Effector memory CD8-positive, alpha-beta T cell (primary cell): ENCODE results near the gene ZFP42.

Experiments
- ATAC-seq: fragments of 150-1000 bp; cut with Tn5 transposase; replicated peaks from 2 replicates; pipeline ENCODE4 v1.10.0; 2021; ENCODE audit warnings: mild to moderate bottlenecking, moderate library complexity
- DNase-seq, 3 experiments: peaks; one replicate each; pipeline ENCODE4 v3.0.0; 2021
- H3K27ac Mint-ChIP-seq, 2 donors: one replicate each; pipeline ENCODE4 v1.8.0; 2022; ENCODE audit warnings: mild to moderate bottlenecking in 2 of 2, mixed read lengths in 2 of 2, moderate library complexity in 2 of 2
- H3K27me3 Mint-ChIP-seq, 2 donors: one replicate each; pipeline ENCODE4 v1.8.0; 2022; ENCODE audit warnings: mixed read lengths in 2 of 2
- H3K36me3 Mint-ChIP-seq: one replicate; pipeline ENCODE4 v1.8.0; 2022; ENCODE audit warnings: mild to moderate bottlenecking, moderate library complexity, mixed read lengths; ENCODE audit not compliant: insufficient read depth
- H3K4me1 Mint-ChIP-seq, 2 donors: one replicate each; pipeline ENCODE4 v1.8.0; 2022; ENCODE audit warnings: low read depth in 2 of 2, mixed read lengths in 2 of 2
- H3K4me3 Mint-ChIP-seq, 2 donors: one replicate each; pipeline ENCODE4 v1.8.0; 2022; ENCODE audit warnings: mild to moderate bottlenecking in 2 of 2, mixed read lengths in 2 of 2, moderate library complexity in 2 of 2
- H3K9me3 Mint-ChIP-seq, 2 donors: one replicate each; pipeline ENCODE4 v1.8.0; 2022; ENCODE audit warnings: mixed read lengths in 2 of 2

ZFP42 gene

GRCh38 chr4:188002751-188003150, 7.2 kb downstream of the ZFP42 start:
- Mint-ChIP-seq H3K27ac (no peak overlapping the region), H3K4me3 (no peak overlapping the region), H3K9me3 (peaks cover 8 to 17% of the 10 kb centered on the region in 2 donors), H3K4me1 (no peaks in the 10 kb centered on the region), H3K36me3 (no peaks in the 10 kb centered on the region), H3K27me3 (no peaks in the 10 kb centered on the region)
- DNase-seq (no peak), ATAC-seq (no peak)

- Mint-ChIP-seq H3K9me3 (peaks cover 11 to 17% of the 10 kb centered on the region in 2 donors), H3K27me3 (no peaks in the 10 kb centered on the region), H3K27ac (no peak overlapping the region), H3K4me1 (no peaks in the 10 kb centered on the region), H3K36me3 (no peaks in the 10 kb centered on the region), H3K4me3 (no peak overlapping the region)
- DNase-seq (no peak), ATAC-seq (no peak)
These were observed 10.0 kb downstream of the ZFP42 start for GRCh38 chr4:188005561-188005960.

- Mint-ChIP-seq H3K4me1 (no peaks in the 10 kb centered on the region), H3K4me3 (no peak overlapping the region), H3K36me3 (no peaks in the 10 kb centered on the region), H3K9me3 (peaks cover 11 to 17% of the 10 kb centered on the region in 2 donors), H3K27ac (no peak overlapping the region), H3K27me3 (no peaks in the 10 kb centered on the region)
- DNase-seq, result no peak
- ATAC-seq, result no peak
These were observed 10.8 kb downstream of the ZFP42 start for GRCh38 chr4:188006285-188006848.

- DNase-seq, result no peak
- no peak for ATAC-seq
- peaks cover 2 to 9% of the 10 kb centered on the region in 2 donors for H3K9me3 Mint-ChIP-seq
- no peaks in the 10 kb centered on the region for H3K4me1 Mint-ChIP-seq
- H3K4me3 Mint-ChIP-seq, result no peak overlapping the region
- no peaks in the 10 kb centered on the region for H3K36me3 Mint-ChIP-seq
- no peaks in the 10 kb centered on the region for H3K27me3 Mint-ChIP-seq
- no peak overlapping the region for H3K27ac Mint-ChIP-seq
These were observed 12.8 kb downstream of the ZFP42 start for GRCh38 chr4:188008377-188008776.

- ATAC-seq (no peak), DNase-seq (no peak)
- Mint-ChIP-seq H3K27me3 (no peaks in the 10 kb centered on the region), H3K27ac (no peak overlapping the region), H3K9me3 (peaks cover 9 to 15% of the 10 kb centered on the region in 2 donors), H3K4me3 (no peak overlapping the region), H3K4me1 (no peaks in the 10 kb centered on the region), H3K36me3 (no peaks in the 10 kb centered on the region)
These were observed 16.9 kb downstream of the ZFP42 start for GRCh38 chr4:188012426-188012945.

DNA sequence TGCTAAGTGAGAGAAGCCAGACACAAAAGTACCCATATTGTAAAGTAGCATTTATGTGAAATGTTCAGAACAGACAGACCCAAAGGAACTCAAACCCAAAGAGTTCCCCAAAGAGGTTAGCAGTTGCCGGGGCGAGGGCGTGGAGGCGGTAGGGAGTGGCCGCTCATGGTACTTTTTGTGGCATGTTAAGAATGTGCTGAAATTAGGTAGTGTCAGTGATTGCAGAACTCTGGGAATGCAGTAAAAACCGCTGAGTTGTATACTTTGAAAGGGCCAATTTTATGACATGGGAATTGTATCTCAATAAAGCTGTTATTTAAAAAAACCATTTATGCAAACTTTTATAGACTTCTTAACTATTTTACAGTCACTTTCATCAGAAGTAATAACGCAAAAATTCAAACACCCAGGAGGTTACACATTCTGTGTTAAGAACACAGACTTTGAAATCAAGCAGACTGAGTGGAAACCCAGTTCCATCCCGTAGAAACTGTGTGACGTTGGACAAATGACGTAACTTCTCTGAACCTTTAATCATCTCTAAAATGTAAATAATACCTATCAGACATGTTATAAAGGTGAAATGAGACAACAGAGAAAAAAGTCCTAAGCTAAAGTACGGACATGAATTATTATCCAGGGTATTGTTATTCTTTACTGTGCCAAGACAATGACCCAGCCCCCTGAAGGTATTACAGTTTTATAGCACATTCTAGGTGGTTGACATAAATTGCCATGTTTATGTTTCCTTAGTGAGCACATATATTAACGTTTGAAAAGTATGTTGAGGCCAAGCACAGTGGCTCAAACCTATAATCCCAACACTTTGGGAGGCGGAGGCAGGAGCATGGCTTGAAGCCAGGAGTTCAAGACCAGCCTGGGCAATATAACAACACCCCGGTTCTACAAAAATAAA, 19.7 kb downstream of the ZFP42 start:
- Mint-ChIP-seq H3K36me3 (no peaks in the 10 kb centered on the region), H3K27ac (no peak overlapping the region), H3K4me1 (no peaks in the 10 kb centered on the region), H3K9me3 (peaks cover 6 to 15% of the 10 kb centered on the region in 2 donors), H3K27me3 (no peaks in the 10 kb centered on the region), H3K4me3 (no peak overlapping the region)
- ATAC-seq (no peak), DNase-seq (no peak)

DNA sequence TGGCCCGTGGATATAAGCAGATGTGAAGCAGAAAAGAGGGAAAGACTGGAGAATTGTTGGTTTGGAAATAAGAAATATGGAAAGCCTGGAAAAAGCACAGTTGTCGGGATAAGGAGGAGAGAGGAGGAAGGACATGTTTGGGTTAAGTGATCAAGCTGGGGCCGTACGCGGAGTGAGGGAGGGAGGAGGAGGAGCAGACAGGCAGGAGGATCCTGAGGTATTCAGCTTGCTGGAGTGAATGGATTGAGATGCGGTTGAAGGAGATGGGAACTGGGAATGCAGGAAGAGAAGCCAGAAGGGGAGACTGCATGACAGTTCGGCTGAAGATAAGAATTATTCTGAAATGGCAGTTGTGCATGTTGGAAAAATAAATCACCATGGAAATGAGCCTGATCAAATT, 21.2 kb downstream of the ZFP42 start:
- Mint-ChIP-seq H3K27me3 (no peaks in the 10 kb centered on the region), H3K27ac (no peak overlapping the region), H3K36me3 (no peaks in the 10 kb centered on the region), H3K4me3 (no peak overlapping the region), H3K9me3 (peaks cover 9 to 15% of the 10 kb centered on the region in 2 donors), H3K4me1 (no peaks in the 10 kb centered on the region)
- DNase-seq (no peak), ATAC-seq (no peak)

DNA sequence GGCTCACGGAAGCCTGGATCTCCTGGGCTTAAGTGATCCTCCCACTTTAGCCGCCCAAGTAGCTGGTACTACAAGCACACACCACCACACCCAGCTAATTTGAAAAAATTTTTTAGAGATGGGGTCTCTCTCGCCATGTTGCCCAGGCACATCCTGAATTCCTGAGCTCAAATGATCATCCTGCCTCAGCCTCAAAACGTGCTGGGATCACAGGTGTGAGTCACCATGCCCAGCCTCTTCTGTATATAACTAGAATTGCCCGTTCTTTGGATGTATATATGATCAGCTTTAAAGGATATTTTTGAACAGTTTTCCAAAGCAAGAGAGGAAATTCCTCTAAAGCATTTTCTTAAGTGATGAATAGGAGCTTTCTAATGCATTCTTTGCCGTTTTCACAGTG, 22.7 kb downstream of the ZFP42 start:
- DNase-seq (no peak), ATAC-seq (no peak)
- H3K4me3 Mint-ChIP-seq, result no peak overlapping the region
- no peaks in the 10 kb centered on the region for H3K27me3 Mint-ChIP-seq
- H3K36me3 Mint-ChIP-seq, result no peaks in the 10 kb centered on the region
- H3K9me3 Mint-ChIP-seq, result peaks cover 9 to 21% of the 10 kb centered on the region in 2 donors
- H3K4me1 Mint-ChIP-seq, result no peaks in the 10 kb centered on the region
- no peak overlapping the region for H3K27ac Mint-ChIP-seq

DNA sequence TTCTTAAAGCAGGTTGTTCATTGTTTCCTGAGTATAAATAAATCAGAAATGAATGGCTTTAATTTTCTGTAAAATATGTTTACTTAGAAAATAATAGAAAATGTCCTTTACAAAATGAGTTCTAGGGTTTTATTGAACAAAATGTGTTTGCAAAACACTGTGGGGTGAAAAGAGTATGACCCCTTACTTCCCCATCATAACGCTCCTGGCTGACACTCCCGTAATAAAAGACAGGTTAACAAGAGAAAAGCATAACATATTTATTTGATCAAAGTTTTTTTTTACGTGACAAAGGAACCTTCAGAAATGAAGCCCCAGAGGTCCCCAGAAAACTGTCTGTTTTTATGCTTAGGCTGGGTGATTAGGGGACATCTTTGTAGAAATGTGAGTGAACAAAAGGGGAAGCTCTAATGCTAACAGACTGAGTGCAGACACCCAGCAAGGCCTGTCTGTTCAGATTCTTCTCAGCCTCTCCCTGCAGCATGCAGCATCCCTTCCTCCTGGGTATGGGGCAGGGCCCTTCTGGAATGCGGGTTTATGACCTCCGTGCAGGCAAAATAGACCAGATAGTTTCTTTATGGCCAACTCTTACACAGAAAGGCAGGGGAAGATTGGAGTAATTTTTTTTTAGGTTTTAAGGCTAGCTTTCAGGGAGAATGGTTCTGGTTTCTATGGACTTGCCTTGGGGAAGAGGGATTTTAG, 26.1 kb downstream of the ZFP42 start:
- DNase-seq, result no peak
- H3K4me3 Mint-ChIP-seq, result no peak overlapping the region
- no peaks in the 10 kb centered on the region for H3K36me3 Mint-ChIP-seq
- no peaks in the 10 kb centered on the region for H3K27me3 Mint-ChIP-seq
- no peak for ATAC-seq
- no peak overlapping the region for H3K27ac Mint-ChIP-seq
- H3K9me3 Mint-ChIP-seq, result peaks cover 4 to 6% of the 10 kb centered on the region in 2 donors
- no peaks in the 10 kb centered on the region for H3K4me1 Mint-ChIP-seq

DNA sequence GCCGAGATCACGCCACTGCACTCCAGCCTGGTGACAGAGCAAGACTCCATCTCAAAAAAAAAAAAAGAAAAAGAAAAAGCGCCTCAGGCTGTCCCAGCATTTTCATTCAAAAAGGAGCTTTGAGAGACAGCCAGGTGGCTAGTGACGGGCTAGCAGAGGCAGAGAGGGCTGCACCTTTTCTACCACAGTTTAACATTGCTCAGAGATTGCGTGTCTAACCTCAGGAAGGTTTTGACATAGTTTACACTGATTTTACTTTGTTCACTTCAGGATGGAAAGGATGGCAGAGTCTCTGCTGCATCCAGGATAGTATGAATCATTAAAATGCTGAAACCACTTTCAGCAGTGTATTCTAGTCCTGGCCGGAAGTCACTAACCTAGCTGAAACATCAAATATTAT, 28.1 kb downstream of the ZFP42 start:
- ATAC-seq (no peak), DNase-seq (no peak)
- no peaks in the 10 kb centered on the region for H3K36me3 Mint-ChIP-seq
- H3K4me1 Mint-ChIP-seq, result no peaks in the 10 kb centered on the region
- no peak overlapping the region for H3K27ac Mint-ChIP-seq
- no peaks in the 10 kb centered on the region for H3K27me3 Mint-ChIP-seq
- H3K4me3 Mint-ChIP-seq, result no peak overlapping the region
- peaks cover 6 to 7% of the 10 kb centered on the region in 2 donors for H3K9me3 Mint-ChIP-seq

- Mint-ChIP-seq H3K4me1 (no peaks in the 10 kb centered on the region), H3K27ac (no peak overlapping the region), H3K4me3 (no peak overlapping the region), H3K9me3 (peaks cover 13 to 15% of the 10 kb centered on the region in 2 donors), H3K27me3 (no peaks in the 10 kb centered on the region), H3K36me3 (no peaks in the 10 kb centered on the region)
- ATAC-seq (no peak), DNase-seq (no peak)
These were observed 29.9 kb downstream of the ZFP42 start for GRCh38 chr4:188025476-188025875.

DNA sequence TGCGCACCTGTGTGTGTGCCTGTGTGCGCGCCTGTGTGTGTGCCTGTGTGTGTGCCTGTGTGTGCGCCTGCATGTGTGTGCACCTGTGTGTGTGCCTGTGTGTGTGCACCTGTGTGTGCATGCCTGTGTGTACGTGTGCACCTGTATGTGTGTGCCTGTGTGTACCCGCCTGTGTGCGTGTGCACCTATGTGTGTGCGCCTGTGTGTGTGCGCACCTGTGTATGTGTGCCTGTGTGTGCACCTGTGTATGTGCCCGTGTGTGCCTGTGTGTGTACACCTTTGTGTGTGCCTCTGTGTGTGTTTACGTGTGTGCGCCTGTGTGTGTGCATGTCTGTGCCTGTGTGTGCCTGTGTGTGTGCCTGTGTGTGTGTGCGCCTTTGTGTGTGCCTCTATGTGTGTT, 33.5 kb downstream of the ZFP42 start:
- H3K27ac Mint-ChIP-seq, result no peak overlapping the region
- DNase-seq (no peak), ATAC-seq (no peak)
- H3K9me3 Mint-ChIP-seq, result peaks cover 10 to 16% of the 10 kb centered on the region in 2 donors
- H3K36me3 Mint-ChIP-seq, result no peaks in the 10 kb centered on the region
- no peaks in the 10 kb centered on the region for H3K4me1 Mint-ChIP-seq
- H3K27me3 Mint-ChIP-seq, result no peaks in the 10 kb centered on the region
- no peak overlapping the region for H3K4me3 Mint-ChIP-seq

- Mint-ChIP-seq H3K27me3 (no peaks in the 10 kb centered on the region), H3K36me3 (no peaks in the 10 kb centered on the region), H3K4me1 (no peaks in the 10 kb centered on the region), H3K4me3 (no peak overlapping the region), H3K9me3 (peaks cover 10 to 16% of the 10 kb centered on the region in 2 donors), H3K27ac (no peak overlapping the region)
- ATAC-seq (no peak), DNase-seq (no peak)
These were observed 34.8 kb downstream of the ZFP42 start for GRCh38 chr4:188030401-188030800.
